H1 (cell line): Measurements from ENCODE around the gene TGM2. TPM values are rescaled to one million over a fixed set of nuclear protein-coding genes. Genes with fewer than 3 reads are reported as not detected.

Experiments
- CTCF ChIA-PET: fragments of 300-600 bp; sonication (Branson Sonifier 250); formaldehyde crosslinking; loops from one replicate; lab custom pipeline; 2021; ENCODE audit not compliant: partially characterized antibody; lab: Charles Lee
- POLR2A ChIA-PET: fragments of 300-600 bp; sonication (Branson Sonifier 250); formaldehyde crosslinking; loops from one replicate; lab custom pipeline; 2021; ENCODE audit warnings: inconsistent platforms; ENCODE audit not compliant: partially characterized antibody; lab: Charles Lee
- DNase-seq, 2 experiments: peaks; one replicate each; pipeline versions ENCODE4 v3.0.0 to v3.0.0-alpha.2; 2010 to 2022; ENCODE audit warnings: low spot score in 2 of 2, low read depth in 1 of 2, mixed read lengths in 1 of 2
- FAIRE-seq: peaks from 2 replicates; lab custom pipeline; 2011; peaks lifted over from hg19 to GRCh38; lab: Jason Lieb, UNC
- H2AFZ ChIP-seq: 2 replicates; pipeline ENCODE4 v1.8.1; 2012; ENCODE audit warnings: low read length, inconsistent platforms
- H2AK5ac ChIP-seq: 2 replicates; pipeline ENCODE4 v1.6.1; 2013; ENCODE audit warnings: low read depth, low read length
- H2BK120ac ChIP-seq: replicated peaks from 2 replicates; pipeline ENCODE3; 2013; ENCODE audit warnings: low read depth, low read length, inconsistent platforms
- H2BK12ac ChIP-seq: 2 replicates; pipeline ENCODE4 v1.6.1; 2013; ENCODE audit warnings: low read depth, low read length
- H2BK15ac ChIP-seq: 2 replicates; pipeline ENCODE4 v1.6.1; 2013; ENCODE audit warnings: low read length
- H2BK20ac ChIP-seq: 2 replicates; pipeline ENCODE4 v1.6.1; 2013; ENCODE audit warnings: low read length
- H2BK5ac ChIP-seq: 2 replicates; pipeline ENCODE4 v1.6.1; 2013; ENCODE audit warnings: low read depth, low read length
- H3K14ac ChIP-seq: 2 replicates; pipeline ENCODE4 v1.6.1; 2013; ENCODE audit warnings: inconsistent platforms; ENCODE audit not compliant: insufficient read length
- H3K18ac ChIP-seq: 2 replicates; pipeline ENCODE4 v1.6.1; 2013; ENCODE audit warnings: low read length; ENCODE audit errors: extremely low read depth
- H3K23ac ChIP-seq: 2 replicates; pipeline ENCODE4 v1.6.1; 2013; ENCODE audit warnings: inconsistent platforms; ENCODE audit not compliant: insufficient read length
- H3K23me2 ChIP-seq: 2 replicates; pipeline ENCODE4 v1.6.1; 2013; ENCODE audit warnings: low read depth, low read length
- H3K27ac ChIP-seq: 2 replicates; pipeline ENCODE4 v1.6.1; 2011; ENCODE audit warnings: low read depth, low read length, inconsistent platforms
- H3K27me3 ChIP-seq, 4 experiments: replicated peaks in 1 of 4; 1 replicate in 1 of 4; 2 replicates in 3 of 4; pipeline versions ENCODE4 v1.6.1 to v1.8.1; 2011 to 2013; ENCODE audit warnings: low read length in 3 of 4, mild to moderate bottlenecking in 3 of 4, inconsistent platforms in 2 of 4, mixed read lengths in 2 of 4, moderate library complexity in 1 of 4; ENCODE audit not compliant: control insufficient read depth in 3 of 4, insufficient read depth in 3 of 4; ENCODE audit errors: extremely low read depth in 1 of 4
- H3K36me3 ChIP-seq, 4 experiments: 2 replicates each; pipeline versions ENCODE4 v1.6.1 to v1.8.1; 2011 to 2013; ENCODE audit warnings: mild to moderate bottlenecking in 4 of 4, low read length in 3 of 4, moderate library complexity in 2 of 4, control low read depth in 1 of 4, inconsistent platforms in 1 of 4; ENCODE audit not compliant: insufficient read depth in 4 of 4, control insufficient read depth in 2 of 4
- H3K4ac ChIP-seq: replicated peaks from 2 replicates; pipeline ENCODE3; 2013; ENCODE audit warnings: low read length, low read depth, mixed read lengths, inconsistent platforms; ENCODE audit not compliant: insufficient read length
- H3K4me1 ChIP-seq, 4 experiments: replicated peaks in 1 of 4; 1 replicate in 1 of 4; 2 replicates in 3 of 4; pipeline versions ENCODE4 v1.6.1 to v1.8.1; 2011 to 2013; ENCODE audit warnings: low read length in 3 of 4, inconsistent platforms in 2 of 4, mixed read lengths in 1 of 4; ENCODE audit not compliant: insufficient read depth in 4 of 4, control insufficient read depth in 3 of 4
- H3K4me2 ChIP-seq, 2 experiments: 2 replicates each; pipeline versions ENCODE4 v1.6.1 to v1.8.1; 2011 to 2013; ENCODE audit warnings: low read depth in 2 of 2, low read length in 2 of 2, control low read depth in 1 of 2, inconsistent platforms in 1 of 2, mild to moderate bottlenecking in 1 of 2; ENCODE audit not compliant: insufficient read depth in 1 of 2
- H3K4me3 ChIP-seq, 4 experiments: fragments of 200-600, 300-600 bp in 1 of 4; sonication (generic), shearing (Covaris generic), sonication (Bioruptor Twin) in 1 of 4; 2 replicates each; pipeline versions ENCODE4 v1.5.1 to v1.8.1; 2011 to 2016; ENCODE audit warnings: low read length in 4 of 4, low read depth in 3 of 4, control low read depth in 2 of 4, inconsistent platforms in 2 of 4, mild to moderate bottlenecking in 2 of 4, mixed read lengths in 1 of 4, moderate library complexity in 1 of 4; ENCODE audit not compliant: insufficient read depth in 2 of 4; ENCODE audit errors: extremely low read depth in 1 of 4
- H3K56ac ChIP-seq: replicated peaks from 2 replicates; pipeline ENCODE3; 2013; ENCODE audit warnings: low read depth, mild to moderate bottlenecking, mixed read lengths, low read length, inconsistent platforms; ENCODE audit not compliant: insufficient read length
- H3K79me1 ChIP-seq: 2 replicates; pipeline ENCODE4 v1.6.1; 2013; ENCODE audit warnings: low read depth, low read length, control low read depth
- H3K79me2 ChIP-seq, 2 experiments: 2 replicates each; pipeline versions ENCODE4 v1.6.1 to v1.8.1; 2012 to 2013; ENCODE audit warnings: low read length in 2 of 2, mild to moderate bottlenecking in 2 of 2, inconsistent platforms in 1 of 2; ENCODE audit not compliant: insufficient read depth in 2 of 2, control insufficient read depth in 1 of 2
- H3K9ac ChIP-seq, 4 experiments: replicated peaks in 1 of 4; 1 replicate in 1 of 4; 2 replicates in 3 of 4; pipeline versions ENCODE4 v1.6.1 to v1.8.1; 2011 to 2013; ENCODE audit warnings: low read depth in 3 of 4, low read length in 3 of 4, control low read depth in 2 of 4, mild to moderate bottlenecking in 2 of 4, moderate library complexity in 2 of 4, inconsistent platforms in 1 of 4; ENCODE audit errors: extremely low read depth in 1 of 4
- H3K9me3 ChIP-seq, 2 experiments: 2 replicates each; pipeline versions ENCODE4 v1.6.1 to v1.8.1; 2012 to 2013; ENCODE audit warnings: mild to moderate bottlenecking in 2 of 2, moderate library complexity in 2 of 2, control low read depth in 1 of 2, inconsistent platforms in 1 of 2, low read depth in 1 of 2, low read length in 1 of 2, mixed read lengths in 1 of 2; ENCODE audit not compliant: insufficient read depth in 2 of 2
- H4K20me1 ChIP-seq, 2 experiments: replicated peaks in 1 of 2; 2 replicates each; pipeline versions ENCODE3 to v1.8.1; 2011 to 2013; ENCODE audit warnings: inconsistent platforms in 2 of 2, low read length in 2 of 2, mild to moderate bottlenecking in 1 of 2; ENCODE audit not compliant: insufficient read depth in 2 of 2, control insufficient read depth in 1 of 2
- H4K5ac ChIP-seq: 2 replicates; pipeline ENCODE4 v1.6.1; 2013; ENCODE audit warnings: low read length, low read depth, mixed read lengths, inconsistent platforms; ENCODE audit not compliant: insufficient read length
- H4K8ac ChIP-seq: 2 replicates; pipeline ENCODE4 v1.8.0; 2013; ENCODE audit warnings: mild to moderate bottlenecking, moderate library complexity, low read length, inconsistent platforms; ENCODE audit not compliant: insufficient read depth; ENCODE audit errors: extremely low read depth
- H4K91ac ChIP-seq: replicated peaks from 2 replicates; pipeline ENCODE3; 2013; ENCODE audit warnings: low read length, mixed read lengths, inconsistent platforms; ENCODE audit not compliant: insufficient read length
- BRCA1 ChIP-seq: IDR thresholded peaks from 2 replicates; pipeline ENCODE4 v1.6.1; 2012; ENCODE audit warnings: low read depth, low read length, improper control_type of control experiment
- CTCF ChIP-seq, 3 experiments: IDR thresholded peaks; 1 replicate in 2 of 3; 2 replicates in 1 of 3; pipeline versions ENCODE4 v1.5.1 to v1.6.1; 2011; ENCODE audit warnings: low read length in 3 of 3, mild to moderate bottlenecking in 3 of 3, inconsistent platforms in 2 of 3, low read depth in 1 of 3, moderate library complexity in 1 of 3; ENCODE audit not compliant: insufficient read depth in 1 of 3; ENCODE audit errors: control extremely low read depth in 1 of 3
- TEAD4 ChIP-seq: IDR thresholded peaks from 2 replicates; pipeline ENCODE4 v1.6.1; 2012; ENCODE audit warnings: low read depth, low read length, inconsistent platforms, mixed read lengths
- WGBS, 2 experiments: shearing (Covaris generic) in 1 of 2; methylation state at CpG; one replicate each; pipeline versions ENCODE4 v1.1.6 to v1.1.7; 2013 to 2015; ENCODE audit warnings: low lambda C conversion rate in 2 of 2, mixed read lengths in 2 of 2, inconsistent platforms in 1 of 2, low coverage in 1 of 2, missing lambda C conversion rate in 1 of 2; ENCODE audit not compliant: insufficient replicate concordance in 2 of 2, insufficient coverage in 1 of 2, insufficient read length in 1 of 2; ENCODE audit errors: extremely low coverage in 1 of 2, missing lambda C conversion rate in 1 of 2; 5-methylcytosine and 5-hydroxymethylcytosine counted together
- polyA plus RNA-seq, 7 experiments: library from polyadenylated mRNA; depleted of rRNA in 3 of 7; stranded (reverse) in 5 of 7; unstranded in 2 of 7; fragments of >200 nt in 5 of 7; fragments of 200-250 nt in 2 of 7; gene quantifications; 1 replicate in 5 of 7; 2 replicates in 1 of 7; 4 replicates in 1 of 7; pipeline versions ENCODE4 v1.2.1 to v1.2.3, GENCODE V29; 2011 to 2013; ENCODE audit warnings: missing spikeins in 2 of 7, mixed read lengths in 2 of 7
- total RNA-seq: library from RNA; stranded (reverse); fragmentation: NEBNext Ultra II Directional; extraction: Animal tissue kit (Norgen Biotek cat#: 25700); gene quantifications from 2 replicates; pipeline ENCODE4 v1.2.1, GENCODE V29; 2021

The TGM2 gene
- total and polyA plus RNA-seq, 2 of the 8 experiments (the other 6 are each of a cell fraction or from before 2014, with no cell fraction given): 0.86 to 1.0 TPM

GRCh38 chr20:38090061-38090460 is 75.0 kb downstream of the TGM2 start:
- FAIRE-seq: no peak
- H3K27me3 ChIP-seq: no peaks in the 10 kb centered on the region
- H2AK5ac ChIP-seq: no peak overlapping the region
- no peak overlapping the region for H3K14ac ChIP-seq
- H3K79me2 ChIP-seq: no peaks in the 10 kb centered on the region
- 95% methylated on average over 6 of the region's 7 CpGs; no CpG with 5 or more reads in 1 of the 2 experiments for WGBS, 2 experiments
- no peak overlapping the region for H2BK20ac ChIP-seq
- H2BK120ac ChIP-seq: no peak overlapping the region
- no peak overlapping the region for H2BK12ac ChIP-seq
- ChIA-PET CTCF (interaction anchor here (0.9 to 7.0 kb wide), 6 partner anchors 15 to 132 kb away, joined by 3 to 56 read pairs (median 5); no protein-coding TSS in a partner anchor), POLR2A (no interaction called here)
- no peak overlapping the region for H2BK15ac ChIP-seq
- H3K23me2 ChIP-seq: no peaks in the 10 kb centered on the region
- peaks cover 0 to under 1% of the 10 kb centered on the region in 2 experiments for H4K20me1 ChIP-seq
- no peak overlapping the region for H4K91ac ChIP-seq
- DNase-seq: no peak
- no peak overlapping the region for H3K23ac ChIP-seq
- no peaks in the 10 kb centered on the region; the same call in 1 of the 2 replicates for H3K79me1 ChIP-seq
- H3K9ac ChIP-seq: no peak overlapping the region
- no peaks in the 10 kb centered on the region for H3K4me1 ChIP-seq
- no peak overlapping the region for H4K5ac ChIP-seq
- H2BK5ac ChIP-seq: no peak overlapping the region
- H2AFZ ChIP-seq: no peak overlapping the region
- no peaks in the 10 kb centered on the region for H3K9me3 ChIP-seq
- peaks cover 0 to 27% (median 18%) of the 10 kb centered on the region in 4 experiments for H3K36me3 ChIP-seq
- no peak overlapping the region for H4K8ac ChIP-seq
- H3K4me2 ChIP-seq: no peak overlapping the region
- H3K18ac ChIP-seq: no peak overlapping the region
- no peak overlapping the region for H3K4me3 ChIP-seq
- H3K27ac ChIP-seq: no peak overlapping the region
- H3K56ac ChIP-seq: no peak overlapping the region
- H3K4ac ChIP-seq: no peak overlapping the region
- TF ChIP-seq TEAD4 (no peak), BRCA1 (no peak), CTCF (IDR thresholded peaks at IDR 0.05; ENCODE audit: control extremely low read depth in 1 of 3, insufficient read depth in 1 of 3, low read depth in 1 of 3, low read length in 3 of 3) (no peak)
